Right hindlimb (tissue), 1 donor: Measurements from ENCODE around the gene APOC3.
"Not testable (repeated sequence)": the region's sequence is repeated elsewhere in the genome, so short reads cannot be mapped to it uniquely, and the experiment has no call there.

ENCODE experiments used
- DNase-seq: peaks from one replicate; pipeline ENCODE4 v3.0.0-alpha.2; 2018

APOC3 gene

GRCh38 chr11:116829525-116830183 is at the start of gene APOC3:
Gene APOC3, plus strand, starts transcription at chr11:116829907. Its CDS starts 676 bp downstream, at chr11:116830583.
- DNase-seq, result no peak

DNA sequence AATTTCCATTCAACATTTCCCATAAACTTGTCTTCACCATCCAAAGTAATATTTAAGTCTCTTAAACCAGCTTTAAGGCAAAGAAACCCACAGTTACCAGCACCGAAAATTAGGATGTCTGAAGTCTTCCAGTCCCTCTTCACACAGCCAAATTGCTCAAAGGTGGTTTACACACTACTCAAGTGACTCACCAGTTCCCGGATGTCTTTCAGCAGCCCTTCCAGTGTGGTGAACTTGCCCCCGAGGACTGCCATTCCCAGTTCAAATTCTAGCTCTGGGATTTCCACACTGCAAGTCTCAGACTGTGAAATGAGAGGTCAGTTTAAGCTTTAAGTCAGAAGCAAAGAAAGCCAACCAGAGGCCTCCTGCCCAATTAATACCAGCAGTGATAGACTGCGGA is 47.0 kb upstream of the APOC3 start:
- no peak for DNase-seq

DNA sequence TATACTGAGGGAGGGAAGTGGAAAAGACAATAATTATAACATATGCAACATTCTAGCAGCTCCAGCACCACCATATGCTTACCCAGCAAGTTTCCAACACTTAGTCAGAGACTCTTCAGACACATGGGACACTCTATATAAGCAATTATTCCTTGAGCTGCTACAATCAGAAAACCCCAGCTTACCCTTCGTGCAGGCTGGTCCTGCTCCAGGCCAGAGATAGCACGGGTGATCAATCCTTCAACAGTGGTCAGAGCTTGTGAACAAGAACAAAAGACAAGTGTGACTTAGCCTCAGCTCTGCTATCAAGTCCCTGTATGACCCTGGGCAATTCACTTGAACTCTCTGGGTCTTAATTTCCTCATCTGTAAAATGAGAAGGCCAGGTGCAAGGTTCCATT is 43.4 kb upstream of the APOC3 start:
- DNase-seq, result no peak

GRCh38 chr11:116786966-116787365 is 42.7 kb upstream of the APOC3 start:
- no peak for DNase-seq

DNA sequence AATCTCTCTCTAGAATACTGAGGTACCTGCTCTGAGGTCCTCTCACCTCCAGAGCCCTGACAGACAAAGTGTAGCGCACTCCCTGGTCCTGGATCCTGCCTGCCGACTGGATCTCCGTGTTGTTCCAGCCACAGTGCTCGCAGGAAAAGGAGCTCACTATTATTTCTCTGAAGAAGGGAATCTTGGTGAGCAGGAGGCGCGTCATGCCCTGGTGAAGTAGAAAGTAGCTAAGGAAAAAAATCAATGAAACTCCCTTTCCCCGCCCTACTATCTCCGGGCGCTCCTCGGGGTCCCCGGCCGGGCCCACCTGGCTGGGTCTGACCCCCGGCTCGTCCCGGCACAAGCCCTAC is 42.3 kb upstream of the APOC3 start:
- DNase-seq, result no peak

- DNase-seq, result peak; percentile 91
Observed at GRCh38 chr11:116787786-116788486, 41.8 kb upstream of the APOC3 start, which contains the start of gene ZPR1. Gene ZPR1, minus strand, starts transcription at chr11:116788023. Its CDS starts 33 bp downstream, at chr11:116787990.

DNA sequence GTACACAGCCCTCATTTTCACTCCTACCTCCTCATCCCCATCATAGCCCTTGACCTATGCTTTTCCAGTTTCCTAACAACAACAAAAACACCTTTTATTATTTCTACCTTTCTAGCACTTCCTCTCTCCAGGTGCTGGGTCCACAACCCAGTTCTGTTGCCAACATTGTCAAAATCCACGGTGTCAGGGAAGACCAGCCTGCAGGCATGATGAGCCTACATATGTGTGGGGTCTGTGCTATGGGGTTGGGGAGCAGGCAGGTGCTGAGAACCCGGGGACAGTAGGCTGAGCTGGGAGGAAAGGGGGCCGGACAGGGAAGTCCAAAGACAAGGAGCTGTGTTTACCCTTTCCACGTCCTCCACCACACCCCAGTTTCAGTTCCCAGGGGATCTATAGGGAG is 41.2 kb upstream of the APOC3 start:
- DNase-seq, result no peak

DNA sequence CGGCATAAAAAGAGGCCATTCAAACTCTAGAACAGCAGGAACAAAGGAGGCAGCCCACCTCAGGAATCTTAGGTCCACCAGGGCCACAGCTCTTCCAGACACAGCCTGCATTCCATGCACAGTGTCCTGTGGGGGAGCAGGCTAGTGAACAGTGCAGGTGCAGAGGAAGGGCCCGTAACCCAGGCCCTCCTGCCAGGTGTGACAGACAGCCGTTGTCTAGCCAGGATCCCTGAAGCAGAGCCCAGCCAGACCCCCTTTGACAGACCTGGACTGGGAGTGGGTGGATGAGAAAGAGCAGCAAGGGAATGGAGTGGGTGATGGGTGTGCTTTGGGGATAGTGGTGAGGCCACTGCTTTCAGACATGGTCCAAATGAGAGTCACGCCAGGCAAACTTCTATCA is 40.7 kb upstream of the APOC3 start:
- DNase-seq, result no peak

DNA sequence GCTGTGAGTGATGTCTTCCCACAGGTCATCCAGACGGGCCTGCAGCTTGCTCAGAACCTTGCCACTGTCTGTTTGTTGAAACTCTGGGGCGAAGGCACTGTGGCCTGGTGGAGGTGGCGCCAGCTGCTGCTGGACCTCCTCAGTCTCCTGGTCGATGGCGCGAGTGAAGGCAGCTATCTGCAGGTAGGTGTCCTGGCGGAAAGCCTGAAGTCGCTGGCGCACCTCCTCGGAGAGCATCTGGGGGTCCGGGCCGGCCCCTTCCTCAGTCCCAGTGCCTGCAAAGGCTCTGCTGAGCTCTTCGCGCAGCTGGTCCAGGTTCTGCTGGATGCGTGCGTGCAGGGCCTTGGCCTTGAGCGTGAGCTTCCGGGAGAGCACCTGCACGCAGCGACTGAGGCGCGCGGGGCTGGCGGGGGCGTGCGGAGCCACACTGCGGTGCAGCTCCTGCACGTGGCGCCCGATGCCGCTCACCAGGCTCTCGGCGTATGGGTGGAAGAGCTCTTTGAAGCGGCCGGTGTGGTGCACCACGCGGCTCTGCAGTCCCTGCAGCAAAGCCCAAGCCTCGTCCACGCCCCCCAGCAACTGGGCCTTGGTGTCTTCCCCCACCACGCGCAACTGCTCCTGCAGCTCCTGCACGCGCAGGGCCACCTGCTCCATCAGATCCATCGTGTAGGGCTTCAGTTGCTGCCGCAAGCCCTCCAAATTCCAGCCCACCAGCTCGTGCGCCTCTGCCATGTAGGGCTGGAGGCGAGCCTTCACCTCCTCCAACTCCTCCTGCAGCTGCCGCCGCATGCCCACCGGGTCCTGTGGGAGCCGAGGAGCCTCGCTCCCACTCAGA is 39.3 kb upstream of the APOC3 start:
- DNase-seq, result no peak

DNA sequence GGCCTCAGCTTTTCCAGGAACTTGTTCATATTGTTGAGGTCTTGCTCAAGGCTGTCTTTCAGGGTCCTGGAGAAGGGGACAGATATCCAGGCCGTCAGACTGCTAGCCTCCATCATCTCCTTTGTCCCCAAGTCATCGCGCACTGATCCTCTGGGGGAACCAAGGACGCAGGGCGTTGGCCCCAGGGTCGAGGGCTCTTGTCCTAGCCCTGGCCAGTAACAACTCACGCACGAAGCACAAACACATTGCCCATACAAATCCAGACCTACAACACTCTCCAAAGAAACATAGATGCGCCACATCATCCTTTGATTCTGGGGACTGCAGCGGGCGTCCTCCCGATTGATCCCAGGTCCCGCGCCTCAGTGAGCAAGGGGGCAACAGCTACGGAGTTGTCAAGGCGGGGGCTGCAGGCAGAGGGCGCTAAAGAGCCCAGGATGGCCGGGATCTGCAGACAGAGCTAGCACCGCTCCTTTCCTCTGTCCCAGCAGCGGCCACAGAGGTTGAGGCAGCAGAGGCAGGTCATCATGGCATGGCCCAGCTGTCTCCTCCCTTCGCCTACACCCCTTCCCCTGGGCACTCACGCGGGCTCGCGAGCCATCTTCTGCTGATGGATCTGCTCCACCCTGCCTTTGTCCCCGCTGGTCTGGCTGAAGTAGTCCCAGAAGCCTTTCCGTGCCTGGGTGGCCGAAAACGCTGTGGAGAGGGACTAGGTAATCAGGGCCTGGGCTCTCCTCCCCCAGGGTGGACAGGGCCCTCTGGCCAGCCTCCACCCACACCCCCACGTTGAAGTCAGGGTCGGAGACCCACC is 38.5 kb upstream of the APOC3 start:
- peak; percentile 79 for DNase-seq

GRCh38 chr11:116791813-116792143 is 37.9 kb upstream of the APOC3 start, which contains the start of gene APOA5:
Gene APOA5, minus strand, starts transcription at chr11:116791879. Its CDS starts 19 bp downstream, at chr11:116791860.
- DNase-seq, result no peak

- no peak for DNase-seq
Observed at GRCh38 chr11:116792144-116792868, 37.4 kb upstream of the APOC3 start.

DNA sequence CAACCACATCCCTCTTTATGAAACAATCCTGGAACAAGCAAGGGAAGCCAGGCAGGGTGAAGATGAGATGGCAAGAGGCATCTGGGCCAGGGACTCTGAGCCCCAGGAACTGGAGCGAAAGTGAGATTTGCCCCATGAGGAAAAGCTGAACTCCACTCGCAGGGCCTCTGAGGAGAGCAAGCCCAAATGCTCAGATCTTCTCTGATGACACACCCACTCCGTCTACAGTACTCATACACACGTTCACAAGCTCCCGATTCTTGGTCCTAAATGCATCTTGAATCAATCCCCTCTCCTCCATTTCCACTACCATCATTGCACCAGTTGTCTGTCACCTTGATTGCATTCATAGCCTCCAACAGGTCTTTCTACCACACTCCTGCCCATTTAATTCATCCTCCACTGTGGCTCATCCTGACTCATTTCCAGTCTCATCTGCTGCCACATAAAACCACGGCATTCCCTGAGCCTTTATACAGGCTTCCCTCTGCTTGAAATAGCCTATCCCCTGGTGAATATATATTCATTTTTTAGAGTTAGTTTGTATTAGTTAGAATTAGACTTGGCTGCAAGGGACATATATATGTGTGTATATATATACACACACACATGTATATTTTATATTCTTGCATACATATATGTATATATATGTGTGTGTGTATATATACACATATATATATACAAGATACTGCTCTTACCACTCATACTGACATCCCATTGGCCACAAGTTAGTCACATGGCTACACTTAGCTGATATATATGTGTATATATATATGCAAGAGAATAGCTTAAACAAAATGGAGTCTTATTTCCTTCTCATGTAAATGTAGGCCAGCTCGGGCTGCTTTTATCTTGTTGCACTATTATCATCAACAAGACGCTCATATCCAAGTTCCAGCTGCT is 36.6 kb upstream of the APOC3 start:
- DNase-seq, result no peak

DNA sequence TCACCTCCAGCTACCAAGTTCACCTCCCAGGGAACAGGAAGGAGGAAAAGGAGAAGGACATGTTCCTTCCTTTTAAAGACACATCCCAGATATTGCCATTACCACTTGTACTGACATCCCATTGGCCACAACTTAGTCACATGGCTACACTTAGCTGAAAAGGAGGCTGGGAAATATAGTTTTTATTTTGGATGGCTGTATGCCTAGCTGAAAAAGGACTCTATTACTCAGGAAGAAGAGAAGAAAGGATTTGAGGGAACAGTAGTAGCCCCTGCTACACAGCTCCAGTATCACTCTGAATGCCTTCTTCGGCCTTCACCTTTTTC is 36.0 kb upstream of the APOC3 start:
- no peak for DNase-seq

GRCh38 chr11:116794851-116795250 is 34.9 kb upstream of the APOC3 start:
- DNase-seq, result no peak

DNA sequence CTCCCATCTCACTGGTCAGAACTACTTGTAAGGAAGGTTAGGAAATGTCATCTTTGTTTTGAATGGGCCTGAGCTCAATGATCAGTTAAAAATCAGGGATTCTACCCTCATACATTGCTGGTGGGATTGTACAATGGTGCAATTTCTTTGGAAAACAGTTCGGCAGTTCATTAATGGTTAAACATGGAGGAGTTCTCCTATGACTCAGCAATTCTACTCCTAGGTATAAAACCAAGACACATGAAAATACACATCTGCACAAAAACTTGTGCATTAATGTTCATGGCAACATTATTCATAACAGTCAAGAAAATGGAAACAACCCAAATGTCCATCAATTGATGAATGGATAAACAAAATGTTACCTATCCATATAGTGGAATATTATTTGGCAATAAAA is 33.2 kb upstream of the APOC3 start:
- no peak for DNase-seq

DNA sequence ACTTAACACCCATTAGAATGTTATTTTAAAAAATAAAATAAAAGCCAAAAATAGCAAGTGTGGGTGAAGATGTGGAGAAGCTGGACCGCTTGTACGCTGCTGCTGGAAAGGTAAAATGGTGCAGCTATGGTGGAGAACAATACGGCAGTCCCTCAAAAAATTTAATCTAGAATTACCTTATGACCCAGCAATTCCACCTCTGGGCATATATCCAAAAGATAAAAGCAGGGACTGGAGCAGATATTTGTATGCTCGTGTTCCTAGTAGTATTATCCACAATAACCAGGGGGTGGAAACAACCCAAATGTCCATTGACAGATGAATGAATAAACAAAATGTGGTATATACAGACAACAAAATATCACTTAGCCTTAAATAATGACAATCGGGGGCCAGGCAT is 31.9 kb upstream of the APOC3 start:
- no peak for DNase-seq

DNA sequence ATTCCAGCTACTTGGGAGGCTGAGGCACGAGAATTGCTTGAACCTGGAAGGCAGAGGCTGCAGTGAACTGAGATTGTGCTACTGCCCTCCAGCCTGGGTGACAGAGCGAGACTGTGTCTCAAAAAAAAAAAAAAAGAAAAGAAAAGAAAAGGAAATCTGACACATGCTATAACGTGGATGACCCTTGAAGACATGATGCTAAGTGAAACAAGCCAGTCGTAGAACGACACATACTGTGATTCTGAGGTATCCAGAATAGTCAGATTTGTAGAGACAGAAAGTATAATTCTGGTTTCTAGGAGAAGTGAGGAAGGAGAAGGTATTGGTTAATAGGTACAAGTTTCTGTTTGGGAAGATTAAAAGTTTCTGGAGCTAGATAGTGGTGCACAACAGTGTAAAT is 31.3 kb upstream of the APOC3 start:
- DNase-seq, result no peak

GRCh38 chr11:116800610-116801009 is 29.1 kb upstream of the APOC3 start:
- DNase-seq, result no peak

DNA sequence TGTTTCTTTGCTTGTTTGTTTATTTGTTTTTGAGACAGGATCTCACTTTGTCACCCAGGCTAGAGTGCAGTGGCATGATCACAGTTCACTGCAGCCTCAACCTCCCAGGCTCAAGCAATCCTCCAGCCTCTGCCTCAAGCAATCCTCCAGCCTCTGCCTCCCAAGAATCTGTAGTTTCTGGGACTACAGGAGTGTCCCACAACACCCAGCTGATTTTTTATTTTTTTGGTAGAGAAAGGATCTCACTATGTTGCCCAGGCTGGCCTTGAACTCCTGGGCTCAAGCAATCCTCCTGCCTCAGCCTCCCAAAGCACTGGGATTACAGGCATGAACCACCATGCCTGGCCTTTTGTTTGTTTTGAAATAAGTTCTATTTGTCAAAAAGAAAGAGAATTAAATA is 28.0 kb upstream of the APOC3 start:
- DNase-seq, result not testable (repeated sequence)

GRCh38 chr11:116804001-116804400 is 25.7 kb upstream of the APOC3 start:
- DNase-seq, result no peak
